K562 (cell line): ENCODE data around the gene CBX4. TPM values are rescaled to one million over a fixed set of nuclear protein-coding genes. Genes with fewer than 3 reads are reported as not detected.

Source experiments
- BDP1 ChIP-seq: IDR thresholded peaks from 3 replicates; pipeline ENCODE4 v1.6.1; 2011; ENCODE audit not compliant: insufficient read length, insufficient read depth
- FOS ChIP-seq: IDR thresholded peaks from 3 replicates; pipeline ENCODE4 v1.6.1; 2011; ENCODE audit not compliant: insufficient read length; ENCODE audit errors: extremely low read depth
- GATA2 ChIP-seq: sonication (generic); formaldehyde crosslinking; IDR thresholded peaks from 2 replicates; pipeline ENCODE4 v1.4.0; 2020; ENCODE audit warnings: mild to moderate bottlenecking, missing genetic modification reagents
- NRF1 ChIP-seq, 2 experiments: fragments of 450-650 bp; IDR thresholded peaks in 1 of 2; conservative IDR thresholded peaks in 1 of 2; 2 replicates each; pipeline ENCODE4 v1.6.1; 2014; ENCODE audit warnings: mild to moderate bottlenecking in 2 of 2
- POLR3G ChIP-seq: IDR thresholded peaks from 2 replicates; pipeline ENCODE4 v1.6.1; 2011; ENCODE audit not compliant: insufficient read length, insufficient replicate concordance; ENCODE audit errors: extremely low read depth
- RBM34 ChIP-seq: fragments of 200-400 bp; formaldehyde crosslinking; IDR thresholded peaks from 2 replicates; pipeline ENCODE4 v1.6.1; 2018; ENCODE audit warnings: low read length, borderline replicate concordance; ENCODE audit not compliant: insufficient read depth
- SAFB ChIP-seq: fragments of 200-400 bp; formaldehyde crosslinking; IDR thresholded peaks from 2 replicates; pipeline ENCODE4 v1.6.1; 2017; ENCODE audit warnings: low read depth, low read length, borderline replicate concordance
- SRF ChIP-seq, 2 experiments: fragments of 250-450, 450-650 bp in 1 of 2; sonication (Bioruptor Pico) in 1 of 2; sonication (generic) in 1 of 2; formaldehyde crosslinking; IDR thresholded peaks; 2 replicates each; pipeline versions ENCODE4 v1.5.0 to v1.5.1; 2020 to 2022; ENCODE audit warnings: mild to moderate bottlenecking in 1 of 2, missing genetic modification reagents in 1 of 2
- SUPT5H ChIP-seq: fragments of 450-650 bp; IDR thresholded peaks from 2 replicates; pipeline ENCODE4 v1.6.1; 2016
- TCF15 ChIP-seq: fragments of 250-450 bp; sonication (Bioruptor Pico); IDR thresholded peaks from 2 replicates; pipeline ENCODE4 v1.8.0; 2022; ENCODE audit warnings: moderate library complexity, mild to moderate bottlenecking, inconsistent platforms
- TSHZ1 ChIP-seq: fragments of 250-450 bp; sonication (Bioruptor Pico); IDR thresholded peaks from 2 replicates; pipeline ENCODE4 v1.4.0; 2020; ENCODE audit warnings: mild to moderate bottlenecking, moderate library complexity
- ZBTB43 ChIP-seq: sonication (generic); formaldehyde crosslinking; IDR thresholded peaks from 2 replicates; pipeline ENCODE4 v1.8.0; 2023; ENCODE audit warnings: mild to moderate bottlenecking, missing genetic modification reagents
- ZBTB8A ChIP-seq: fragments of 450-650 bp; IDR thresholded peaks from 2 replicates; pipeline ENCODE4 v1.6.1; 2018; ENCODE audit warnings: mild to moderate bottlenecking, moderate library complexity; ENCODE audit not compliant: partially characterized antibody
- ZKSCAN1 ChIP-seq: fragments of 150-350 bp; IDR thresholded peaks from 2 replicates; pipeline ENCODE4 v1.6.1; 2016; ENCODE audit warnings: low read depth, low read length
- ZNF146 ChIP-seq: IDR thresholded peaks from one replicate; pipeline ENCODE4 v1.6.1; 2018; ENCODE audit warnings: missing compliant biosample characterization; ENCODE audit not compliant: unreplicated experiment
- ZNF197 ChIP-seq: fragments of 200-800 bp; sonication (Bioruptor generic); IDR thresholded peaks from 2 replicates; pipeline ENCODE4 v1.6.1; 2016; ENCODE audit warnings: low read depth, missing genetic modification characterization, missing compliant biosample characterization
- ZNF668 ChIP-seq: fragments of 250-450 bp; sonication (Bioruptor Pico); IDR thresholded peaks from 2 replicates; pipeline ENCODE4 v1.8.0; 2022; ENCODE audit warnings: mild to moderate bottlenecking, inconsistent platforms
- ZNF76 ChIP-seq: fragments of 250-450 bp; sonication (Bioruptor Pico); IDR thresholded peaks from 2 replicates; pipeline ENCODE4 v1.4.0; 2020; ENCODE audit warnings: mild to moderate bottlenecking, moderate library complexity, borderline replicate concordance
- polyA plus RNA-seq, 8 experiments: library from polyadenylated mRNA; depleted of rRNA in 4 of 8; stranded (reverse) in 5 of 8; unstranded in 3 of 8; fragments of >200 nt; fragmentation: Nextera tagmentation in 2 of 8; fragmentation: Illumina TruSeq in 1 of 8; extraction: Ambion mirVana in 2 of 8; extraction: Trizol in 1 of 8; gene quantifications; 2 replicates each; pipeline versions ENCODE4 v1.2.1 to v1.2.3, GENCODE V29; 2011 to 2014; ENCODE audit warnings: inconsistent platforms in 1 of 8, missing spikeins in 1 of 8
- total RNA-seq, 7 experiments: library from RNA; depleted of rRNA in 6 of 7; stranded (reverse); fragments of >200 nt in 6 of 7; fragmentation: Illumina TruSeq in 2 of 7; extraction: Trizol in 2 of 7; gene quantifications; 2 replicates each; pipeline versions ENCODE4 v1.2.1 to v1.2.3, GENCODE V29; 2011 to 2021; ENCODE audit warnings: low replicate concordance in 1 of 7
- TF ChIP-seq, protein P1 (sequence below): fragments of 250-450 bp; sonication (Bioruptor Pico); IDR thresholded peaks from 2 replicates; pipeline ENCODE4 v1.8.0; 2021; ENCODE audit warnings: borderline replicate concordance, mild to moderate bottlenecking, moderate library complexity; ENCODE audit not compliant: poor library complexity, severe bottlenecking
- TF ChIP-seq, protein P2 (sequence below): fragments of 450-650 bp; conservative IDR thresholded peaks from 2 replicates; pipeline ENCODE4 v1.6.1; 2016; ENCODE audit warnings: missing genetic modification characterization, low read depth, mild to moderate bottlenecking, control low read depth, missing compliant biosample characterization

CBX4 gene
- total and polyA plus RNA-seq, 9 of the 15 experiments (the other 6 are each of a cell fraction or from before 2014, with no cell fraction given) = 0.98 to 50.5 (median 10.0) TPM

GRCh38 chr17:79839356-79840268 is at the start of gene CBX4 (continued):
- TF ChIP-seq ZBTB8A (no peak), RBM34 (no peak), NRF1 (conservative IDR thresholded peaks at IDR 0.05 in 1 of 2, IDR thresholded peaks at IDR 0.05 in 1 of 2) (0 out of 4 replicates have a peak, but pooled peaks have one; percentile 9 to 24), SAFB (peak; percentile 73), TSHZ1 (no peak), ZNF668 (CRISPR knock-in tag) (no peak), GATA2 (CRISPR knock-in tag) (no peak), POLR3G (no peak), ZNF76 (peak; percentile 66), SRF (CRISPR knock-in tag; IDR thresholded peaks at IDR 0.05) (peak in 1 of 2 experiments; percentile 17; a peak in 1 of 4 replicates), SUPT5H (peak; percentile 68), TCF15 (no peak), ZKSCAN1 (no peak), FOS (no peak), ZNF146 (CRISPR knock-in tag) (no peak), BDP1 (no peak), ZNF197 (CRISPR knock-in tag) (0 out of 2 replicates have a peak, but pooled peaks have one; percentile 45), ZBTB43 (CRISPR knock-in tag) (no peak)
- TF ChIP-seq, protein P1, sequence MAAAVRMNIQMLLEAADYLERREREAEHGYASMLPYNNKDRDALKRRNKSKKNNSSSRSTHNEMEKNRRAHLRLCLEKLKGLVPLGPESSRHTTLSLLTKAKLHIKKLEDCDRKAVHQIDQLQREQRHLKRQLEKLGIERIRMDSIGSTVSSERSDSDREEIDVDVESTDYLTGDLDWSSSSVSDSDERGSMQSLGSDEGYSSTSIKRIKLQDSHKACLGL (CRISPR knock-in tag) = no peak
- TF ChIP-seq, protein P2, sequence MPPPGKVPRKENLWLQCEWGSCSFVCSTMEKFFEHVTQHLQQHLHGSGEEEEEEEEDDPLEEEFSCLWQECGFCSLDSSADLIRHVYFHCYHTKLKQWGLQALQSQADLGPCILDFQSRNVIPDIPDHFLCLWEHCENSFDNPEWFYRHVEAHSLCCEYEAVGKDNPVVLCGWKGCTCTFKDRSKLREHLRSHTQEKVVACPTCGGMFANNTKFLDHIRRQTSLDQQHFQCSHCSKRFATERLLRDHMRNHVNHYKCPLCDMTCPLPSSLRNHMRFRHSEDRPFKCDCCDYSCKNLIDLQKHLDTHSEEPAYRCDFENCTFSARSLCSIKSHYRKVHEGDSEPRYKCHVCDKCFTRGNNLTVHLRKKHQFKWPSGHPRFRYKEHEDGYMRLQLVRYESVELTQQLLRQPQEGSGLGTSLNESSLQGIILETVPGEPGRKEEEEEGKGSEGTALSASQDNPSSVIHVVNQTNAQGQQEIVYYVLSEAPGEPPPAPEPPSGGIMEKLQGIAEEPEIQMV (tag) = no peak
